Activated CD8-positive, alpha-beta T cell treated with anti-CD3 and anti-CD28 coated beads for 36 hours (primary cell): Measurements from ENCODE around the gene SS18. TPM values are rescaled to one million over a fixed set of nuclear protein-coding genes. Genes with fewer than 3 reads are reported as not detected.

ENCODE experiments used
- ATAC-seq: fragments of 200-7000 bp; cut with Tn5 transposase; one replicate; pipeline ENCODE4 v1.10.0; 2021; ENCODE audit warnings: mild to moderate bottlenecking, moderate library complexity
- CTCF ChIA-PET: fragments of 350-600 bp; sonication (Branson Sonifier 250); formaldehyde crosslinking; loops from one replicate; lab custom pipeline; 2021; ENCODE audit warnings: antibody characterized with exemption; lab: Charles Lee
- POLR2A ChIA-PET: fragments of 350-600 bp; sonication (Branson Sonifier 250); formaldehyde crosslinking; loops from one replicate; lab custom pipeline; 2021; ENCODE audit warnings: antibody characterized with exemption; lab: Charles Lee
- DNase-seq: peaks from one replicate; pipeline ENCODE4 v3.0.0-alpha.2; 2020
- H3K27ac Mint-ChIP-seq: one replicate; pipeline ENCODE4 v1.8.0; 2021; ENCODE audit warnings: mild to moderate bottlenecking, mixed read lengths
- H3K27me3 Mint-ChIP-seq: one replicate; pipeline ENCODE4 v1.8.0; 2021; ENCODE audit warnings: mixed read lengths
- H3K36me3 Mint-ChIP-seq: one replicate; pipeline ENCODE4 v1.8.0; 2021; ENCODE audit warnings: low read depth, mixed read lengths
- H3K4me1 Mint-ChIP-seq: one replicate; pipeline ENCODE4 v1.8.0; 2021; ENCODE audit warnings: low read depth, mixed read lengths
- H3K4me3 Mint-ChIP-seq: one replicate; pipeline ENCODE4 v1.8.0; 2021; ENCODE audit warnings: mild to moderate bottlenecking, moderate library complexity, mixed read lengths
- H3K9me3 Mint-ChIP-seq: one replicate; pipeline ENCODE4 v1.8.0; 2021; ENCODE audit warnings: mixed read lengths
- CTCF ChIP-seq: fragments of 200-600 bp; IDR thresholded peaks from one replicate; pipeline ENCODE4 v1.8.0; 2022; ENCODE audit warnings: antibody characterized with exemption, mild to moderate bottlenecking
- intact Hi-C: fragments of 100-400 bp; cut with micrococcal nuclease; formaldehyde crosslinking; loops from one replicate; pipeline ENCODE4 v1.10.0; 2022
- total RNA-seq, 2 experiments: library from RNA; stranded (reverse); gene quantifications; one replicate each; pipeline ENCODE4 v1.2.3, GENCODE V29; 2021

The SS18 gene
- total RNA-seq, 2 experiments from 2014 or later, result 37.4 to 38.2 TPM

GRCh38 chr18:26003356-26003755, 87.1 kb downstream of the SS18 start:
- Mint-ChIP-seq H3K27ac (no peak overlapping the region), H3K4me3 (no peak overlapping the region), H3K9me3 (peaks cover 7% of the 10 kb centered on the region), H3K4me1 (no peaks in the 10 kb centered on the region), H3K27me3 (no peaks in the 10 kb centered on the region), H3K36me3 (no peaks in the 10 kb centered on the region)
- CTCF ChIA-PET, result interaction anchor here (1.2 kb wide), 1 partner anchor 10 kb away, joined by 3 read pairs; no protein-coding TSS in a partner anchor
- intact Hi-C loops, result no loop called here
- POLR2A ChIA-PET, result no interaction called here
- ATAC-seq (no peak), DNase-seq (no peak)
- TF ChIP-seq CTCF, result no peak

GRCh38 chr18:26002375-26002910, 88.0 kb downstream of the SS18 start:
- POLR2A ChIA-PET, result no interaction called here
- no peak for DNase-seq
- no peak for ATAC-seq
- CTCF ChIA-PET, result no interaction called here
- H3K4me1 Mint-ChIP-seq, result no peaks in the 10 kb centered on the region
- no peak overlapping the region for H3K4me3 Mint-ChIP-seq
- no peaks in the 10 kb centered on the region for H3K27me3 Mint-ChIP-seq
- H3K9me3 Mint-ChIP-seq, result peaks cover 7% of the 10 kb centered on the region
- no peak for TF ChIP-seq CTCF
- H3K27ac Mint-ChIP-seq, result no peak overlapping the region
- no peaks in the 10 kb centered on the region for H3K36me3 Mint-ChIP-seq
- intact Hi-C loops, result no loop called here

GRCh38 chr18:25998461-25998860, 92.0 kb downstream of the SS18 start:
- Mint-ChIP-seq H3K27me3 (no peaks in the 10 kb centered on the region), H3K4me1 (no peaks in the 10 kb centered on the region), H3K27ac (no peak overlapping the region), H3K4me3 (no peak overlapping the region), H3K36me3 (no peaks in the 10 kb centered on the region), H3K9me3 (peaks cover 7% of the 10 kb centered on the region)
- ChIA-PET CTCF (no interaction called here), POLR2A (no interaction called here)
- intact Hi-C loops, result no loop called here
- no peak for DNase-seq
- no peak for TF ChIP-seq CTCF
- no peak for ATAC-seq

- H3K36me3 Mint-ChIP-seq, result no peaks in the 10 kb centered on the region
- POLR2A ChIA-PET, result no interaction called here
- no peaks in the 10 kb centered on the region for H3K27me3 Mint-ChIP-seq
- H3K4me1 Mint-ChIP-seq, result no peaks in the 10 kb centered on the region
- ATAC-seq (no peak), DNase-seq (no peak)
- H3K4me3 Mint-ChIP-seq, result no peak overlapping the region
- no peak overlapping the region for H3K27ac Mint-ChIP-seq
- H3K9me3 Mint-ChIP-seq, result no peaks in the 10 kb centered on the region
- CTCF ChIA-PET, result interaction anchor here (1.1 kb wide), 1 partner anchor 71 kb away, joined by 4 read pairs; no protein-coding TSS in a partner anchor
- intact Hi-C loops, result no loop called here
- TF ChIP-seq CTCF, result no peak
These were observed 97.8 kb downstream of the SS18 start for GRCh38 chr18:25992566-25992965.

- no peaks in the 10 kb centered on the region for H3K27me3 Mint-ChIP-seq
- H3K4me1 Mint-ChIP-seq, result no peaks in the 10 kb centered on the region
- H3K4me3 Mint-ChIP-seq, result no peak overlapping the region
- TF ChIP-seq CTCF, result no peak
- no peak for DNase-seq
- POLR2A ChIA-PET, result no interaction called here
- no peaks in the 10 kb centered on the region for H3K9me3 Mint-ChIP-seq
- H3K36me3 Mint-ChIP-seq, result no peaks in the 10 kb centered on the region
- no peak for ATAC-seq
- CTCF ChIA-PET, result no interaction called here
- intact Hi-C loops, result no loop called here
- no peak overlapping the region for H3K27ac Mint-ChIP-seq
These were observed 99.9 kb downstream of the SS18 start for GRCh38 chr18:25990473-25990872.
